A673 (cell line): ENCODE results near the gene RHOD. TPM values are rescaled to one million over a fixed set of nuclear protein-coding genes. Genes with fewer than 3 reads are reported as not detected.
A peak's percentile ranks its signal among the peaks of the same experiment; 100 is the strongest.

Experiments
- Bru-seq: library from RNA; stranded (reverse); fragments of 400-500 nt; gene quantifications from one replicate; lab custom pipeline; 2021; lab: Mats Ljungman, UMichigan
- BruChase-seq, 2 experiments: library from RNA; stranded (reverse); fragments of 400-500 nt; gene quantifications; one replicate each; lab custom pipeline; 2021; lab: Mats Ljungman, UMichigan
- BruUV-seq: library from RNA; stranded (reverse); fragments of 400-500 nt; replicated peaks from 2 replicates; lab custom pipeline; 2021; lab: Mats Ljungman, UMichigan
- CTCF ChIA-PET: fragments of 300-600 bp; sonication (Branson Sonifier 250); formaldehyde crosslinking; loops from one replicate; lab custom pipeline; 2022; ENCODE audit warnings: antibody characterized with exemption; lab: Charles Lee
- POLR2A ChIA-PET: fragments of 300-600 bp; sonication (Branson Sonifier 250); formaldehyde crosslinking; loops from one replicate; lab custom pipeline; 2022; ENCODE audit warnings: antibody characterized with exemption; ENCODE audit not compliant: low non-redundant PET; lab: Charles Lee
- DNase-seq: peaks from one replicate; pipeline ENCODE4 v3.0.0-alpha.2; 2015; ENCODE audit warnings: low spot score
- H3K27ac ChIP-seq: fragments of 200-600 bp; sonication (generic); 2 replicates; pipeline ENCODE4 v1.5.1; 2016; ENCODE audit warnings: mixed run types, low read depth, mild to moderate bottlenecking, mixed read lengths, antibody characterized with exemption, low read length; ENCODE audit not compliant: poor library complexity, severe bottlenecking
- H3K27me3 ChIP-seq: fragments of 200-600 bp; sonication (generic); replicated peaks from 2 replicates; pipeline ENCODE4 v1.6.1; 2017; ENCODE audit warnings: mixed run types, low read depth, mild to moderate bottlenecking, mixed read lengths, antibody characterized with exemption, low read length; ENCODE audit not compliant: insufficient read depth, poor library complexity
- H3K36me3 ChIP-seq: fragments of 200-600 bp; sonication (generic); 2 replicates; pipeline ENCODE4 v1.6.1; 2016; ENCODE audit warnings: mixed run types, mild to moderate bottlenecking, mixed read lengths, antibody characterized with exemption, low read length; ENCODE audit not compliant: insufficient read depth, poor library complexity, severe bottlenecking
- H3K4me1 ChIP-seq: fragments of 200-600 bp; sonication (generic); 2 replicates; pipeline ENCODE4 v1.6.1; 2017; ENCODE audit warnings: mixed run types, mild to moderate bottlenecking, mixed read lengths, antibody characterized with exemption, low read length; ENCODE audit not compliant: insufficient read depth, poor library complexity, severe bottlenecking
- H3K4me3 ChIP-seq: fragments of 200-600 bp; sonication (generic); 2 replicates; pipeline ENCODE4 v1.5.1; 2016; ENCODE audit warnings: low read depth, mixed run types, mild to moderate bottlenecking, mixed read lengths, low read length; ENCODE audit not compliant: poor library complexity, severe bottlenecking
- H3K9me3 ChIP-seq: fragments of 200-600 bp; sonication (generic); 2 replicates; pipeline ENCODE4 v1.6.1; 2016; ENCODE audit warnings: mixed run types, low read depth, mild to moderate bottlenecking, mixed read lengths, antibody characterized with exemption, low read length; ENCODE audit not compliant: poor library complexity, severe bottlenecking
- EZH2 ChIP-seq: fragments of 200-600 bp; sonication (generic); IDR thresholded peaks from 2 replicates; pipeline ENCODE4 v1.6.1; 2017; ENCODE audit warnings: borderline replicate concordance, low read depth, mild to moderate bottlenecking, mixed read lengths, antibody characterized with exemption, low read length; ENCODE audit not compliant: poor library complexity, severe bottlenecking
- intact Hi-C: fragments of 100-400 bp; cut with micrococcal nuclease; formaldehyde crosslinking; loops from one replicate; pipeline ENCODE4 v1.10.0; 2022; ENCODE audit not compliant: unreplicated experiment
- long read RNA-seq: library from polyadenylated mRNA; stranded (forward); transcript quantifications from one replicate; pipeline ENCODE4 v2.0.0, GENCODE V29; 2022
- total RNA-seq: library from RNA; stranded (reverse); gene quantifications from 2 replicates; pipeline ENCODE4 v1.2.3, GENCODE V29; 2021
- TF ChIP-seq, protein P1 (sequence below): fragments of 300-800, 200-600 bp; sonication (generic); conservative IDR thresholded peaks from 2 replicates; pipeline ENCODE4 v1.5.1; 2017; ENCODE audit warnings: low read depth, mild to moderate bottlenecking, antibody characterized with exemption, low read length, moderate library complexity, mixed read lengths

RHOD gene, protein sequence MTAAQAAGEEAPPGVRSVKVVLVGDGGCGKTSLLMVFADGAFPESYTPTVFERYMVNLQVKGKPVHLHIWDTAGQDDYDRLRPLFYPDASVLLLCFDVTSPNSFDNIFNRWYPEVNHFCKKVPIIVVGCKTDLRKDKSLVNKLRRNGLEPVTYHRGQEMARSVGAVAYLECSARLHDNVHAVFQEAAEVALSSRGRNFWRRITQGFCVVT
- total RNA-seq (0.83 and 0.88 TPM in 2 replicates), Bru-seq, nascent RNA (percentile 17 among the genes with signal in this experiment), BruChase-seq, experiment 1, labeled RNA remaining after a 2-hour chase (percentile 12 among the genes with signal in this experiment), BruChase-seq, experiment 2, labeled RNA remaining after a 6-hour chase (percentile 20 among the genes with signal in this experiment)
- long read RNA-seq = 0 reads

DNA sequence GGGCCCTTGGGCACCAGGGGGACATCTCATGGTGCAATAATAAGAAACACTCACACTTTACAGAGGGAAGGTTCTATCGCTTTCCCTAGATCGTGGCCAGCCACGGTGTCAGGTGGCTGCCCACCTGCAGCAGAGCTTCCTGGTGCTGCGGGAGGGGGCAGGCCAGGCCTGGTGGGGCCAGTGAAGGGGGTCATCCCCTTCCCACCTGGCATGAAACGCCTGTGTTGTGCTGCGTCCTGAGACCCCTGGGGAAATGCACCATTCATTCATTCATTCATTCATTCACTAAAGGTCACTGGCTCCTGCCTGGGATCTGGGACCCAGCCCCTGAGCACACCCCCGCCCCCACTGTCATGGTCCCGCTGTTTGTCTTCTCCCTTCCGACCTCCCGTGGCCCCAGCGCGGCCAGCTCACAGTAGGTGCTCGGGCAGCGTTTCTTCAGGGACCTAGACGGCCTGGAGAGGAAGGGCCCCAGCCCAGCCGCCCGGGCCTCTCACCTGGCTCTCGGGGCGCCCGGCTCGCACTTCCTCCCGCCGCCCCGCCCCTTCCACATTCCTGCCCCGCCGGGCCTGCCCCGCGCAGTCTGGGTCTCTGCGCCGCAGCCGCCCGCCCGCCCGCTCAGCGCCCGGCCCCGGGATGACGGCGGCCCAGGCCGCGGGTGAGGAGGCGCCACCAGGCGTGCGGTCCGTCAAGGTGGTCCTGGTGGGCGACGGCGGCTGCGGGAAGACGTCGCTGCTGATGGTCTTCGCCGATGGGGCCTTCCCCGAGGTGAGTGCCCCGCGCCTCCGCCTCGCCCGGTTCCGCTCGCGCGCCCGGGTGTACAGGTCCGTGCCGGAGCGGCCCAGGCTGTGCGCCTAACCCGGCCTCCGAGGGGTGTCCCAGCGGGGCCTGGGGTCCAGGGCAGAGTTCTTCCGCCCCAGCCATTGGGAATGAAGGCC, at the start of gene RHOD:
RHOD (plus strand) TSS at position 581 of the 938 bp plus-strand sequence; CDS start at position 637, 56 bp downstream.
- TF ChIP-seq, protein P1, sequence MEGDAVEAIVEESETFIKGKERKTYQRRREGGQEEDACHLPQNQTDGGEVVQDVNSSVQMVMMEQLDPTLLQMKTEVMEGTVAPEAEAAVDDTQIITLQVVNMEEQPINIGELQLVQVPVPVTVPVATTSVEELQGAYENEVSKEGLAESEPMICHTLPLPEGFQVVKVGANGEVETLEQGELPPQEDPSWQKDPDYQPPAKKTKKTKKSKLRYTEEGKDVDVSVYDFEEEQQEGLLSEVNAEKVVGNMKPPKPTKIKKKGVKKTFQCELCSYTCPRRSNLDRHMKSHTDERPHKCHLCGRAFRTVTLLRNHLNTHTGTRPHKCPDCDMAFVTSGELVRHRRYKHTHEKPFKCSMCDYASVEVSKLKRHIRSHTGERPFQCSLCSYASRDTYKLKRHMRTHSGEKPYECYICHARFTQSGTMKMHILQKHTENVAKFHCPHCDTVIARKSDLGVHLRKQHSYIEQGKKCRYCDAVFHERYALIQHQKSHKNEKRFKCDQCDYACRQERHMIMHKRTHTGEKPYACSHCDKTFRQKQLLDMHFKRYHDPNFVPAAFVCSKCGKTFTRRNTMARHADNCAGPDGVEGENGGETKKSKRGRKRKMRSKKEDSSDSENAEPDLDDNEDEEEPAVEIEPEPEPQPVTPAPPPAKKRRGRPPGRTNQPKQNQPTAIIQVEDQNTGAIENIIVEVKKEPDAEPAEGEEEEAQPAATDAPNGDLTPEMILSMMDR = no peak
- TF ChIP-seq EZH2 = no peak
- BruUV-seq = no TSS peak
- intact Hi-C loops = loop anchor here (10.0 kb wide), 3 partner anchors 198 to 328 kb away; no protein-coding TSS in a partner anchor
- ChIA-PET CTCF (no interaction called here), POLR2A (no interaction called here)
- H3K36me3 ChIP-seq = no peaks in the 10 kb centered on the region
- H3K4me3 ChIP-seq = no peak within 1 kb of the TSS
- H3K27me3 ChIP-seq = no peaks in the 10 kb centered on the region
- H3K4me1 ChIP-seq = peaks cover 12% of the 10 kb centered on the region
- no peaks in the 10 kb centered on the region for H3K9me3 ChIP-seq
- H3K27ac ChIP-seq = no peak within 1 kb of the TSS
- DNase-seq = no peak

DNA sequence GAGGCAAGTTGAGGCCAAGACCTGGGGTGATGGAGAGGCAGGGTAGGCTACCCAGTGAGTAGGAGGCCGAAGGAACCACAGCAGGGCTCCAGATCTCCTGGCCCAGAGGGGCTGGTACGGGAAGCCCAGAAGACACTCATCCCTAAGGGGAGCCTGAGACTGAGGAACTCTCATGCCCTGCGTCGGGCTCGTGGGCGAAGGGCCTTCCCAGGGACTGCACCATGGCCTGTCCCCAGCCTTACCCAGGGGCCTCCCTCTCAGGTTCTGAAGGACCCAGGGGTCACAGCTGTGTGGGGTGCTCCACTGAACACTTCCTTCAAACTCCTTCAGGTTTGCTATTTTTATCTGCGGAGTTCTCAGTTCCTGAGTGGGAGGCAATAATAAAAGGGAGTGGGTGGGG, 49.5 kb upstream of the RHOD start:
- H3K4me1 ChIP-seq = peaks cover 6% of the 10 kb centered on the region
- no peaks in the 10 kb centered on the region for H3K9me3 ChIP-seq
- H3K36me3 ChIP-seq = no peaks in the 10 kb centered on the region
- intact Hi-C loops = no loop called here
- CTCF ChIA-PET = no interaction called here
- TF ChIP-seq, protein P1 = no peak
- no peak for TF ChIP-seq EZH2
- H3K4me3 ChIP-seq = no peak overlapping the region
- no TSS peak for BruUV-seq
- POLR2A ChIA-PET = no interaction called here
- no peak overlapping the region for H3K27ac ChIP-seq
- no peak for DNase-seq
- no peaks in the 10 kb centered on the region for H3K27me3 ChIP-seq

DNA sequence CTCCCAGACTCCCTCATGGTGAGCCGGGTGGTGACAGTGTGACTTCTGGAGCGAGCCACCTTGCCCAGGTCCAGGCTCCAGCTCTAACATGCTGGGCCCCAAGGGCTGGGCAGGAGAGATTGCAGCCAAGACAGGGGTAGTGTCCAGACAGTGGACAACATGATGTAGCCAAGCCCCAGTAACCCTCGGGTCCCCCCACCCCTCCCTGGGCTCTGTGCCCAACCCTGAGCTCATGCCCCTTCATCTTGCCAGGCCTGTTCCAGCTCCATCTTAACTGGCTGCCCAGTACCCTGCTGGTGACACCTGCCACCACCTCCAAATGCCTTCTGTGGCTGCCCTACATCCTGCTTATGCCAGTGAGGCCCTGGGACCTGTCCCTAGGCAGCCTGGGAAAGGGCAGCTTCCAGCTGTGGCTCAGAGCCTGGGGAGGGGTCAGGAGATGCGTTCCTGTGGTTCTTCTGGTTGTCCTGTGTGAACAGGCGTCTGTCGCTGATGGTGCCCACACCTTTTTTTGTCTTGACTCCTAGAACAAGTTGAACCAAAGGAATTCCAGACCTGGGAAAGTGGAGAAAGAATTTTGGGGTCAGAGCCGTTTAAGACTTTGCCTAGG, 46.2 kb upstream of the RHOD start:
- no peaks in the 10 kb centered on the region for H3K27me3 ChIP-seq
- no peak overlapping the region for H3K4me3 ChIP-seq
- H3K9me3 ChIP-seq = no peaks in the 10 kb centered on the region
- intact Hi-C loops = no loop called here
- H3K36me3 ChIP-seq = no peaks in the 10 kb centered on the region
- H3K4me1 ChIP-seq = peaks cover 10% of the 10 kb centered on the region
- no peak overlapping the region for H3K27ac ChIP-seq
- CTCF ChIA-PET = interaction anchor here (0.5 kb wide), 1 partner anchor 80 kb away, joined by 13 read pairs; no protein-coding TSS in a partner anchor
- no TSS peak for BruUV-seq
- DNase-seq = no peak
- POLR2A ChIA-PET = no interaction called here
- TF ChIP-seq, protein P1 = no peak
- TF ChIP-seq EZH2 = no peak
